ENCODE data around the gene MRPL19.

The MRPL19 gene

GRCh38 chr2:75616406-75616805 is 30.2 kb upstream of the MRPL19 start:
- no peak for DNase-seq (ENCODE audit: low spot score)

GRCh38 chr2:75616933-75617332 is 29.6 kb upstream of the MRPL19 start:
- DNase-seq (ENCODE audit: low spot score): no peak

- no peak for DNase-seq (ENCODE audit: low spot score)
Measured at GRCh38 chr2:75619956-75620740, 26.4 kb upstream of the MRPL19 start.

GRCh38 chr2:75621228-75621627 is 25.4 kb upstream of the MRPL19 start:
- DNase-seq (ENCODE audit: low spot score): no peak

GRCh38 chr2:75622500-75622899 is 24.1 kb upstream of the MRPL19 start:
- no peak for DNase-seq (ENCODE audit: low spot score)

GRCh38 chr2:75622929-75623328 is 23.7 kb upstream of the MRPL19 start:
- no peak for DNase-seq (ENCODE audit: low spot score)

GRCh38 chr2:75627902-75628504 is 18.6 kb upstream of the MRPL19 start:
- peak; percentile 54 for DNase-seq (ENCODE audit: low spot score)

- DNase-seq (ENCODE audit: low spot score): no peak
Measured at GRCh38 chr2:75632091-75632701, 14.4 kb upstream of the MRPL19 start.

- DNase-seq (ENCODE audit: low spot score): no peak
Measured at GRCh38 chr2:75632813-75633212, 13.8 kb upstream of the MRPL19 start.

- DNase-seq (ENCODE audit: low spot score): no peak
Measured at GRCh38 chr2:75633620-75634019, 13.0 kb upstream of the MRPL19 start.

- no peak for DNase-seq (ENCODE audit: low spot score)
Measured at GRCh38 chr2:75634945-75635344, 11.6 kb upstream of the MRPL19 start.

GRCh38 chr2:75637568-75637967 is 9.0 kb upstream of the MRPL19 start:
- no peak for DNase-seq (ENCODE audit: low spot score)

- DNase-seq (ENCODE audit: low spot score): peak; percentile 50
Measured at GRCh38 chr2:75640621-75641121, 5.9 kb upstream of the MRPL19 start.

GRCh38 chr2:75641587-75641986 is 5.0 kb upstream of the MRPL19 start:
- DNase-seq (ENCODE audit: low spot score): no peak

- DNase-seq (ENCODE audit: low spot score): no peak
Measured at GRCh38 chr2:75643980-75644379, 2.6 kb upstream of the MRPL19 start.

- no peak for DNase-seq (ENCODE audit: low spot score)
Measured at GRCh38 chr2:75645643-75646042, 940 bp upstream of the MRPL19 start.

- no peak for DNase-seq (ENCODE audit: low spot score)
Measured at GRCh38 chr2:75646090-75646582, 447 bp upstream of the MRPL19 start.

GRCh38 chr2:75647771-75648170 is 1.2 kb downstream of the MRPL19 start:
- no peak for DNase-seq (ENCODE audit: low spot score)

GRCh38 chr2:75654012-75654411 is 7.4 kb downstream of the MRPL19 start:
- DNase-seq (ENCODE audit: low spot score): no peak

GRCh38 chr2:75655861-75656260 is 9.3 kb downstream of the MRPL19 start:
- no peak for DNase-seq (ENCODE audit: low spot score)

GRCh38 chr2:75656563-75656962 is 10.0 kb downstream of the MRPL19 start:
- no peak for DNase-seq (ENCODE audit: low spot score)

- no peak for DNase-seq (ENCODE audit: low spot score)
Measured at GRCh38 chr2:75657798-75658197, 11.2 kb downstream of the MRPL19 start.

- no peak for DNase-seq (ENCODE audit: low spot score)
Measured at GRCh38 chr2:75666911-75667310, 20.3 kb downstream of the MRPL19 start.
